Endothelial cell of umbilical vein (primary cell): Measurements from ENCODE around the gene EYS. TPM values are rescaled to one million over a fixed set of nuclear protein-coding genes. Genes with fewer than 3 reads are reported as not detected.

Experiments
- BruUV-seq: library from RNA; stranded (reverse); fragments of 400-500 nt; replicated peaks from 2 replicates; lab custom pipeline; 2021; lab: Mats Ljungman, UMichigan
- CTCF ChIA-PET: fragments of 300-600, 350-600 bp; sonication (Branson Sonifier 250); formaldehyde crosslinking; loops from one replicate; lab custom pipeline; 2021; ENCODE audit warnings: antibody characterized with exemption, inconsistent platforms; lab: Charles Lee
- POLR2A ChIA-PET: fragments of 300-600, 350-600 bp; sonication (Branson Sonifier 250); formaldehyde crosslinking; loops from one replicate; lab custom pipeline; 2021; ENCODE audit warnings: antibody characterized with exemption, inconsistent platforms; lab: Charles Lee
- DNase-seq: peaks from one replicate; pipeline ENCODE4 v3.0.0-alpha.2; 2011; ENCODE audit warnings: low read depth, low spot score
- FAIRE-seq: peaks from 2 replicates; lab custom pipeline; 2011; peaks lifted over from hg19 to GRCh38; lab: Jason Lieb, UNC
- H2AFZ ChIP-seq: 2 replicates; pipeline ENCODE4 v1.6.0; 2012; ENCODE audit warnings: low read depth, low read length, control low read depth, inconsistent platforms
- H3K27ac ChIP-seq: 2 replicates; pipeline ENCODE4 v1.5.1; 2011; ENCODE audit warnings: low read depth, mild to moderate bottlenecking, control low read depth, low read length, moderate library complexity; ENCODE audit not compliant: insufficient read depth
- H3K27me3 ChIP-seq, 2 experiments: 2 replicates each; pipeline versions ENCODE4 v1.6.0 to v1.6.1; 2011; ENCODE audit warnings: low read length in 2 of 2, mixed read lengths in 1 of 2; ENCODE audit not compliant: control insufficient read depth in 2 of 2, insufficient read depth in 2 of 2
- H3K36me3 ChIP-seq, 2 experiments: 2 replicates in 1 of 2; 3 replicates in 1 of 2; pipeline ENCODE4 v1.5.1; 2011; ENCODE audit warnings: low read length in 2 of 2, mild to moderate bottlenecking in 1 of 2, moderate library complexity in 1 of 2; ENCODE audit not compliant: control insufficient read depth in 2 of 2, insufficient read depth in 2 of 2; ENCODE audit errors: extremely low read depth in 1 of 2
- H3K4me1 ChIP-seq: 3 replicates; pipeline ENCODE4 v1.5.1; 2011; ENCODE audit warnings: mild to moderate bottlenecking, low read length; ENCODE audit not compliant: control insufficient read depth, insufficient read depth; ENCODE audit errors: extremely low read depth
- H3K4me2 ChIP-seq: 2 replicates; pipeline ENCODE4 v1.6.1; 2011; ENCODE audit warnings: low read length, control low read depth, mixed read lengths; ENCODE audit not compliant: insufficient read depth
- H3K4me3 ChIP-seq, 3 experiments: fragments of 200-600 bp in 1 of 3; sonication (generic), shearing (Covaris generic) in 1 of 3; replicated peaks in 1 of 3; 2 replicates each; pipeline ENCODE4 v1.5.1; 2011 to 2016; ENCODE audit warnings: control low read depth in 3 of 3, low read length in 3 of 3, mild to moderate bottlenecking in 2 of 3, inconsistent platforms in 1 of 3, low read depth in 1 of 3, moderate library complexity in 1 of 3; ENCODE audit not compliant: insufficient read depth in 1 of 3
- H3K79me2 ChIP-seq: 2 replicates; pipeline ENCODE4 v1.6.0; 2012; ENCODE audit warnings: low read length, inconsistent platforms; ENCODE audit not compliant: control insufficient read depth, insufficient read depth
- H3K9ac ChIP-seq: replicated peaks from 2 replicates; pipeline ENCODE3; 2011; ENCODE audit warnings: low read length, control low read depth; ENCODE audit not compliant: insufficient read depth; ENCODE audit errors: extremely low read depth
- H3K9me1 ChIP-seq: replicated peaks from 3 replicates; pipeline ENCODE4 v1.6.0; 2011; ENCODE audit warnings: mild to moderate bottlenecking, low read length; ENCODE audit not compliant: control insufficient read depth, insufficient read depth; ENCODE audit errors: extremely low read depth
- H3K9me3 ChIP-seq: replicated peaks from 2 replicates; pipeline ENCODE4 v1.5.1; 2012; ENCODE audit warnings: low read length, inconsistent platforms; ENCODE audit not compliant: control insufficient read depth, insufficient read depth
- H4K20me1 ChIP-seq: replicated peaks from 2 replicates; pipeline ENCODE3; 2011; ENCODE audit warnings: mild to moderate bottlenecking, low read length; ENCODE audit not compliant: control insufficient read depth, insufficient read depth; ENCODE audit errors: extremely low read depth
- CTCF ChIP-seq, 2 donors: IDR thresholded peaks; 1 replicate in 1 of 2; 2 replicates in 1 of 2; pipeline ENCODE4 v1.5.1; 2011; ENCODE audit warnings: low read length in 2 of 2, mild to moderate bottlenecking in 2 of 2, moderate library complexity in 2 of 2, control low read depth in 1 of 2, inconsistent platforms in 1 of 2, low read depth in 1 of 2; ENCODE audit not compliant: insufficient read depth in 1 of 2; ENCODE audit errors: extremely low read depth in 1 of 2
- EZH2 ChIP-seq: IDR thresholded peaks from 2 replicates; pipeline ENCODE4 v1.6.1; 2012; ENCODE audit warnings: borderline replicate concordance, low read depth, mild to moderate bottlenecking, moderate library complexity, low read length, inconsistent platforms; ENCODE audit not compliant: severe bottlenecking
- FOS ChIP-seq: IDR thresholded peaks from 2 replicates; pipeline ENCODE4 v1.6.1; 2011; ENCODE audit warnings: mild to moderate bottlenecking, low read length, moderate library complexity, borderline replicate concordance; ENCODE audit not compliant: insufficient read depth
- GATA2 ChIP-seq: IDR thresholded peaks from 2 replicates; pipeline ENCODE4 v1.7.0; 2011; ENCODE audit warnings: low read depth, mild to moderate bottlenecking, moderate library complexity, mixed read lengths, low read length; ENCODE audit not compliant: insufficient read length, insufficient read depth
- JUN ChIP-seq: IDR thresholded peaks from 2 replicates; pipeline ENCODE4 v1.6.1; 2011; ENCODE audit warnings: borderline replicate concordance, low read depth; ENCODE audit not compliant: insufficient read length, insufficient read depth
- MYC ChIP-seq: IDR thresholded peaks from one replicate; pipeline ENCODE4 v1.6.1; 2011; ENCODE audit warnings: mild to moderate bottlenecking, low read depth, low read length
- POLR2A ChIP-seq: IDR thresholded peaks from 2 replicates; pipeline ENCODE4 v1.6.1; 2012; ENCODE audit warnings: low read depth, mild to moderate bottlenecking, control low read depth, low read length
- POLR2AphosphoS5 ChIP-seq: IDR thresholded peaks from 2 replicates; pipeline ENCODE4 v1.6.1; 2012; ENCODE audit warnings: low read depth, mild to moderate bottlenecking, control low read depth, low read length, moderate library complexity; ENCODE audit not compliant: insufficient read depth
- dilution Hi-C: fragments of 300-500 bp; cut with MboI; formaldehyde crosslinking; loops from one replicate; pipeline ENCODE4 v1.15.0; 2019; ENCODE audit warnings: low sequenced_read_pairs; ENCODE audit not compliant: extremely low pct_ligation_motif_present
- intact Hi-C: fragments of 100-400 bp; cut with micrococcal nuclease; formaldehyde crosslinking; loops from one replicate; pipeline ENCODE4 v1.10.0; 2022
- polyA plus RNA-seq, 4 experiments: library from polyadenylated mRNA; depleted of rRNA in 3 of 4; stranded (reverse) in 3 of 4; unstranded in 1 of 4; fragments of >200 nt; gene quantifications; 2 replicates each; pipeline versions ENCODE4 v1.2.1 to v1.2.3, GENCODE V29; 2011 to 2012; ENCODE audit warnings: missing spikeins in 1 of 4
- total RNA-seq: library from RNA; stranded (reverse); gene quantifications from 2 replicates; pipeline ENCODE4 v1.2.3, GENCODE V29; 2021
- TF ChIP-seq, protein P1 (sequence below): IDR thresholded peaks from 2 replicates; pipeline ENCODE4 v1.6.1; 2011; ENCODE audit not compliant: insufficient read depth, insufficient read length

Gene EYS
- total and polyA plus RNA-seq, 2 donors (not counting 3 experiments of a cell fraction or from before 2014, with no cell fraction given): 0.01 to 0.27 TPM

DNA sequence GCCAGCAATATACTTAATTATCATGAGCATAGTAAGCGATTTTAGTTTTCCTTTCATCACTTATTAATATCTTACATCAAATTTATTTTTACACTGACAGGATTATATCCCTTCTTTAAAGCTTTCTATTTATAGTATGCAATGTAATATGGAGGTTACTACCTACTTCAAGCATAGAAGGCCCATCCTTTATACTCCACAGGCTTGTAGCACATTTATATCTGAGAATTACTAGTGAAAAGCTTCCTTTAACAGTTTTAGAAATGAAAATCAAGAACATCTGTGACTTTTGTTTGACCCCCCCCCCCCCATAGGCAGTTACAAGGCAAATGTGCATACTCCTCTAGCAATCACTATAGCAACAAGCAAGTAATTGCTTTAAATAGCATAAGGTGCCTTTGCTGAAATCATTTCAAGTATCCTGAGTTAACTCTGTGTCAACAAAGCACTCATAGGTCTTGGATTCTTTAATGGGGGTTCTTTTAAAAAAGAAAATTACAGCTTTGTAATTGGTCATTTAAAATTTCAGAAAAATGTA, 1153.7 kb downstream of the EYS start:
- Histone ChIP-seq H3K36me3 (no peaks in the 10 kb centered on the region), H3K4me1 (no peaks in the 10 kb centered on the region), H3K9ac (no peak overlapping the region), H3K79me2 (no peaks in the 10 kb centered on the region), H3K4me3 (no peak overlapping the region), H3K4me2 (no peak overlapping the region), H3K9me3 (no peaks in the 10 kb centered on the region), H3K27me3 (no peaks in the 10 kb centered on the region), H3K9me1 (no peaks in the 10 kb centered on the region), H2AFZ (no peak overlapping the region), H4K20me1 (no peaks in the 10 kb centered on the region), H3K27ac (no peak overlapping the region)
- intact Hi-C loops: no loop called here
- TF ChIP-seq, protein P1, sequence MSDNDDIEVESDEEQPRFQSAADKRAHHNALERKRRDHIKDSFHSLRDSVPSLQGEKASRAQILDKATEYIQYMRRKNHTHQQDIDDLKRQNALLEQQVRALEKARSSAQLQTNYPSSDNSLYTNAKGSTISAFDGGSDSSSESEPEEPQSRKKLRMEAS: no peak
- TF ChIP-seq MYC (no peak), FOS (no peak), JUN (no peak), POLR2AphosphoS5 (no peak), GATA2 (no peak), POLR2A (no peak), CTCF (IDR thresholded peaks at IDR 0.05; ENCODE audit: extremely low read depth in 1 of 2, insufficient read depth in 1 of 2, low read depth in 1 of 2, low read length in 2 of 2) (no peak), EZH2 (no peak)
- no TSS peak for BruUV-seq
- ChIA-PET POLR2A (no interaction called here), CTCF (interaction anchor here (0.8 kb wide), 1 partner anchor 9 kb away, joined by 4 read pairs; no protein-coding TSS in a partner anchor)
- dilution Hi-C loops: no loop called here
- FAIRE-seq (no peak), DNase-seq (no peak)
